Activated T-cell treated with anti-CD3 and anti-CD28 coated beads, Interleukin-2, amount 50 U/mL, for 24 hours (primary cell): ENCODE measurements around the gene COX10.
A peak's percentile ranks its signal among the peaks of the same experiment; 100 is the strongest.
"Not testable (repeated sequence)": the region's sequence is repeated elsewhere in the genome, so short reads cannot be mapped to it uniquely, and the experiment has no call there.

Experiments used
- DNase-seq: peaks from one replicate; pipeline ENCODE4 v3.0.0-alpha.2; 2020
- H3K27ac Mint-ChIP-seq: 2 replicates; pipeline ENCODE4 v1.8.0; 2020; ENCODE audit warnings: mild to moderate bottlenecking, mixed read lengths
- H3K27me3 Mint-ChIP-seq: 2 replicates; pipeline ENCODE4 v1.8.0; 2020; ENCODE audit warnings: mixed read lengths
- H3K36me3 Mint-ChIP-seq: 2 replicates; pipeline ENCODE4 v1.8.0; 2020; ENCODE audit warnings: low read depth, mixed read lengths
- H3K4me1 Mint-ChIP-seq: 2 replicates; pipeline ENCODE4 v1.8.0; 2020; ENCODE audit warnings: low read depth, mixed read lengths
- H3K4me3 Mint-ChIP-seq: 2 replicates; pipeline ENCODE4 v1.8.0; 2020; ENCODE audit warnings: mild to moderate bottlenecking, moderate library complexity, mixed read lengths
- H3K9me3 Mint-ChIP-seq: 2 replicates; pipeline ENCODE4 v1.8.0; 2020; ENCODE audit warnings: mixed read lengths

The COX10 gene

DNA sequence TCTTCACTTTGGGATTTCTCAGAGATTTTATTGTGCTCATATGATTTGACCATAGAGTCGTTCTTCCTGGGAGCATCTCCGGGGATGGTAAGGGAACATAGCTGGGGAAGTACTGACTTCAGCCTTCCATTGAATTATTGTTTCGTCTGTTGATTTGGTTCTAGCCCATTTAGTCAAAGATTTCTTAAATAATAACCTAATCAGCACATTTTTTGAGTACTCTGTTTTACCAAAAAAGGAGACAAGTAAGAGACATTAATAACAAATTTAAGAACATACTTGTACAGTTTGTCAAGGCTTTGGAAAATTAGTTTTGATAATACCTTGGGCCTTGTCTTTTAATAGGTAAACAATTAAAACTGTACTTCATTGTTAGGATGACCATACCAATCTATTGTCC, 89.4 kb downstream of the COX10 start:
- no peak for DNase-seq
- Mint-ChIP-seq H3K9me3 (no peaks in the 10 kb centered on the region), H3K4me1 (peaks cover 30% of the 10 kb centered on the region), H3K27me3 (no peaks in the 10 kb centered on the region), H3K4me3 (no peak overlapping the region), H3K36me3 (peaks cover 53% of the 10 kb centered on the region), H3K27ac (no peak overlapping the region)

DNA sequence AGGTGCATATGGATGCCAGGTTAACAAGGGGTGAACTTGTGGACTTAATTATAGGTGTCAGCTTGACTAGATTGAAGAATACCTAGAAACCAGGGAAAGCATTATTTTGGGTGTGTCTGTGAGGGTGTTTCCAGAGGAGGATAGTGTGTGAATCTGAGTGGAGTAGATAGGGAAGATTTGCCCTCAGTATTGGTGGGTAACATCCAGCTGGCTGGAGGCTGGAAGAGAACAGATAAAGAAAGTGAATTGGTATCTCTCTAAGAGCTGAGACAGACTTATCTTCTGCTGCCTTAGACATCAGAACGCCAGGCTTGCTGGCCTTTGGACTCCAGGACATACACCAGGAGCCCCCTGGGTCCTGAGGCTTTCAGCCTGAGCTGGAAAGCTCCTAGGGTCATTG, 92.1 kb downstream of the COX10 start:
- Mint-ChIP-seq H3K27me3 (no peaks in the 10 kb centered on the region), H3K36me3 (peaks cover 56% of the 10 kb centered on the region), H3K27ac (peak overlapping the region; percentile 22), H3K9me3 (no peaks in the 10 kb centered on the region), H3K4me3 (no peak overlapping the region), H3K4me1 (peaks cover 29% of the 10 kb centered on the region)
- DNase-seq = no peak

DNA sequence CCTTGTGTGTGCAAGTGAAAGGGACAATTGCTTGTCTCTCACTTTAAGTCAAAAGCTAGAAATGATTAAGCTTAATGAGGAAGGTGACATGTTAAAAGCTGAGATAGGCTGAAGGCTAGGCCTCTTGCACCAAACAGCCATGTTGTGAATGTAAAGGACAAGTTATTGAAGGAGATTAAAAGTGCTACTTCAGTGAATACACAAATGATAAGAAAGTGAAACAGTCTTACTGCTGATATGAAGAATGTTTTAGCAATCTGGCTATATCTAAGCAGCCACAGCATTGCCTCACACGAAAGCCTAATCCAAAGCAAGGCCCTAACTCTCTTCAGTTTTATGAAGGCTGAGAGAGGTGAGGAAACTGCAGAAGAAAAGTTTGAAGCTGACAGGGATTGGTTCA, 96.3 kb downstream of the COX10 start:
- peaks cover 22% of the 10 kb centered on the region for H3K9me3 Mint-ChIP-seq
- H3K4me3 Mint-ChIP-seq = no peak overlapping the region
- peaks cover 20% of the 10 kb centered on the region for H3K4me1 Mint-ChIP-seq
- DNase-seq = no peak
- H3K27ac Mint-ChIP-seq = no peak overlapping the region
- H3K27me3 Mint-ChIP-seq = no peaks in the 10 kb centered on the region
- peaks cover 81% of the 10 kb centered on the region for H3K36me3 Mint-ChIP-seq

DNA sequence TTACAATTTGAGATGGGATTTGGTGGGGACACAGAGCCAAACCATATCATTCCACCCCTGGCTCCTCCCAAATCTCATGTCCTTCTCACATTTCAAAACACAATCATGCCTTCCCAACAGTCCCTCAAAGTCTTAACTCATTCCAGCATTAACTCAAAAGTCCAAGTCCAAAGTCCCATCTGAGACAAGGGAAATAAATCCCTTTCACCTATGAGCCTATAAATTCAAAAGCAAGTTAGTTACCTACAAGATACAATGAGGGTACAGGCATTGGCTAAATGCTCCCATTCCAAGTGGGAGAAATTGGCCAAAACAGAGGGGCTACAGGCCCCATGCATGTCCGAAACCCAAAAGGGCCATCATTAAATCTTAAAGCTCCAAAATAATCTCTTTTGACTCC, 98.5 kb downstream of the COX10 start:
- not testable (repeated sequence) for H3K27ac Mint-ChIP-seq, H3K27me3 Mint-ChIP-seq, DNase-seq, H3K4me3 Mint-ChIP-seq
- Mint-ChIP-seq H3K4me1 (peaks cover 29% of the 10 kb centered on the region), H3K36me3 (peaks cover 63% of the 10 kb centered on the region), H3K9me3 (peaks cover 22% of the 10 kb centered on the region)

DNA sequence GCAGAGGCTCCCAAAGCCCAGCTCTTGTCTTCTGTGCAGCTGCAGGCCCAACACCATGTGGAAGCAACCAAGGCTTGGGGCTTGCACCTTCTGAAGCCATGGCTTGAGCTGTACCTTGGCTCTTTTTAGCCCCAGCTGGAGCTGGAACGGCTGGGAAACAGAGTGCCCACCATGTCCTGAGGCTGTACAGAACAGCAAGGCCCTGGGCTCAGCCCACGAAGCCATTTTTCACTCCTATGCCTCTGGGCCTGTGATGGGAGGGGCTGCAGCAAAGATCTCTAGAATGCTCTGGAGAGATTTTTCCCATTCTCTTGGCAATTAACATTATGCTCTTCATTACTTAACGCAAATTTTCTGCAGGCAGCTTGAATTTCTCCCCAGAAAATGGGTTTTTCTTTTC, 99.3 kb downstream of the COX10 start:
- no peak for DNase-seq
- Mint-ChIP-seq H3K27ac (no peak overlapping the region), H3K4me1 (peaks cover 33% of the 10 kb centered on the region), H3K4me3 (no peak overlapping the region), H3K36me3 (peaks cover 57% of the 10 kb centered on the region), H3K27me3 (no peaks in the 10 kb centered on the region), H3K9me3 (peaks cover 22% of the 10 kb centered on the region)

DNA sequence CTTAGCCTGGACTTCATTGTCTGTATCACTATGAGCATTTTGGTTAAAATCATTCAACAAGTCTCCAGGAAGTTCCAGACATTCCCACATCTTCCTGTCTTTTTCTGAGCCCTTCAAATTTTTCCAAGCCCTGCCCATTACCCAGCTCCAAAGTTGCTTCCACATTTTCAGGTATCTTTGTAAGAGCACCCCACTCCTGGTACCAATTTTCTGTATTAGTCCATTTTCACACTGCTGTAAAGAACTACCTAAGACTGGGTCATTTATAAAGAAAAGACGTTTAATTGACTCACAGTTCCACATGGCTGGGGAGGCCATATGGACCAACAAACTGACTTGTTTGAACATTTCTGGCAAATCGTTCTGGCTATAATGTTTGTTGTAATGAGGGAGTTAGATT, 100.0 kb downstream of the COX10 start:
- H3K27me3 Mint-ChIP-seq = no peaks in the 10 kb centered on the region
- no peak overlapping the region for H3K4me3 Mint-ChIP-seq
- H3K4me1 Mint-ChIP-seq = peaks cover 33% of the 10 kb centered on the region
- H3K9me3 Mint-ChIP-seq = peaks cover 22% of the 10 kb centered on the region
- peaks cover 55% of the 10 kb centered on the region for H3K36me3 Mint-ChIP-seq
- H3K27ac Mint-ChIP-seq = no peak overlapping the region
- no peak for DNase-seq

DNA sequence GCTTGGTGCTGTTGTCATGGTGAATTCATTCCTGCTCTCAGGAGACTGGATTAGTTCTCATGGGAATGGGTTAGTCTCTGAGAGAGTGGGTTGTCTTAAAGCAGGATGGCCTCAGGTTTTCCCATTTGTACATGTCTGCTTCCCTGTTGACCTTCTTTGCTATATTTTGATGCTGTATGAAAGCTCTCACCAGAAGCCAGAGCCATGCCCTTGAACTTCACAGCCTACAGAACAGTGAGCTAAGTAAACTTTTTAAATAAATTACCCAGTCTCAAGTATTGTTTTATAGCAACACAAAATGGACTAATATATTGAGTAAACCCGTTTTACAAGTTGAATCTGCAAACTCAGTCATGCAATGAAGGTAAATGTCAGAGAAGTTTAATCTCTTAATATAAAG, 100.6 kb downstream of the COX10 start:
- no peak for DNase-seq
- Mint-ChIP-seq H3K4me3 (no peak overlapping the region), H3K36me3 (peaks cover 52% of the 10 kb centered on the region), H3K27me3 (no peaks in the 10 kb centered on the region), H3K9me3 (peaks cover 22% of the 10 kb centered on the region), H3K27ac (no peak overlapping the region), H3K4me1 (peaks cover 28% of the 10 kb centered on the region)

DNA sequence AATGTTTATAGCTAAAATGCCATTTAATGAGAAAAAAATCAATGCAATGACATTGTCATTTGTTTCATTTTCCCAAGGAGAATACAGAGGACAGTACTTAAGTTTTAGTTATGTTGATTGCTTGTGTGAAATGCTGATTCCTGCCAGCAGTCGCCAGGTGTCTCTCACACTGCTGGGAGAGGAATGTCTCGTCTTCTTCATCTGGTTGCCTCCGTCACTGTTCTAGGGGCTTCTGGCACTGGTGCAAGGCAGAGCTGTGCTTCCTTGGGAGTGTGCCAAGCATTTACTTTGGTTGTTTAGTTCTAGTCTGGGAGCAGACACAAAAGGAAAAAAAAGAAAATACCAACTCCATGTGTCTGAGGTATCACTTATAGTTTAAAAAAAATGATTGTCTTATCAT, 107.7 kb downstream of the COX10 start:
- not testable (repeated sequence) for H3K4me1 Mint-ChIP-seq, DNase-seq, H3K4me3 Mint-ChIP-seq, H3K27ac Mint-ChIP-seq, H3K27me3 Mint-ChIP-seq, H3K9me3 Mint-ChIP-seq
- peaks cover 10% of the 10 kb centered on the region for H3K36me3 Mint-ChIP-seq

DNA sequence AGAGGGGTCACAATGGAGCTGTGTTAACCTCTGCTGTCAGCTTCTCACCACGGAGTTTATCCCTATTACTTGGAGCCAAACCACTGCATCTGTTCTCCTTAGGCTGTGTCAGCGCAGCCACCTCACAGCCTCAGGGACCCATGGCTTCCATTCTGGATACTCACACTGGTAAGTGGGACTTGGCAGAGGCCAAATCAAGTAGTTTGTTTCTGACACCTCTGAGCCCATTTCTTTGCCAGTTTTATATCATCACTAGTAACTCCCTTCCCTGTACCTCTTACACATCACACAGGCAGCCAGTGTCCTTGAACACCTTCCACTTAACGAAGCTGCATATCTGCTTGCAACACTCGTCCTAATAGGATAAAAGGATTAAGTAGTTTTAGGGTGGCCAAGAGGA, 108.5 kb downstream of the COX10 start:
- not testable (repeated sequence) for H3K4me3 Mint-ChIP-seq, H3K27me3 Mint-ChIP-seq, H3K9me3 Mint-ChIP-seq, DNase-seq, H3K4me1 Mint-ChIP-seq, H3K36me3 Mint-ChIP-seq, H3K27ac Mint-ChIP-seq

DNA sequence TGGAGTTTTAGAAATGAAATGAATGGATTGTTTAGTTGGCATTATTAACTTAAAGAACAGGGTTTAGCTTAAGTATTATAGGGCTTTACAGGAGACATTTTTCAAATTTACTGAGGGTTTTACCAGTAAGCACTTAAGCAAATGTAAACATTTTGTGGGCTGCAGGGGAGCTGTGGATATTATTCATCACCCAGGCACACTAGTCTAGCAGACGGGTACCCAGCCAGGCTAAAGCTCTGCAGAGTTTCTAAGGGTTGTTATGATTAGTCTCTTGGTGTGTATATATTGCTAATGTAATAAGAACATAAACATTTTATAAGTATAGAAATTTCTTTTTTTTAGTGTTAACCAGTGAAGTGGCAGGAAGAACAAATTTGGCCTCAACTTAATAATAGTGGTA, 110.6 kb downstream of the COX10 start:
- not testable (repeated sequence) for H3K27me3 Mint-ChIP-seq, H3K4me3 Mint-ChIP-seq, H3K9me3 Mint-ChIP-seq, H3K36me3 Mint-ChIP-seq, H3K4me1 Mint-ChIP-seq, H3K27ac Mint-ChIP-seq, DNase-seq

DNA sequence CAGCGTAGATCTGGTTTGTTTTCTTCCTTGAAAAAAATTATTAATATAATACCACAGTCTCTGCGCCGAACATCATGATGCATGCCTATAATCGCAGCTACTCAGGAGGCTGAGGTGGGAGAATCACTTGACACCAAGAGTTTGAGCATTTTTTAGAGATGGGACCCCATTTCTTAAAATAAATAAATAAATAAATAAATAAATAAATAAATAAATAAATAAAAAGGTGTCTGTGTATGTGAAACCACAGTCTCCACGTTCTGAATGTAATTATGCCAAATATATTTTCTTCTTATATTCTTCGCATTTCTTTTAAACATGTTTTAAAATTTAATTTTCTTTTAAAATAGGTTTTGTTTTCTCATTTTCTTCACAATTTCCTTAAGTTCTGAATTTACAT, 112.8 kb downstream of the COX10 start:
- not testable (repeated sequence) for H3K9me3 Mint-ChIP-seq, DNase-seq, H3K27me3 Mint-ChIP-seq, H3K4me3 Mint-ChIP-seq, H3K27ac Mint-ChIP-seq, H3K36me3 Mint-ChIP-seq
- peaks cover 12% of the 10 kb centered on the region for H3K4me1 Mint-ChIP-seq

DNA sequence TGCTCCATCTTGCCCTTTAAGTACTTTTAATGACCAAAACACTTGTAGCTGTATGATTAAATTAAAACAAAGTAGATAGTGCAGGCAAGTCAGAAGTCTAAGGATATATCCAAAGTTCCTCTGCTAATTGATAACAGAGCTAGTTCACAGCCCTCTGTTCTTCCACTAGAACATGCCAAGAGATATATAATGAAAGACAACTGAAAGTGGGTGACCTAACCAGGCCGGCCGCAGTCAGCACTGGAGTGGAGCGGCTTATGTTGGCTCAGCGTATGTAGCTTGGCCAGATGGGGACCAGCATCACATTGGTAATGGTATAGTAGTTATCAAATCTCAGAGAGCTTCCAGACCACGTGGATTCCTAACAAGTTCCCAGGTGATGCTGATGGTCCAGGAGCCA, 115.2 kb downstream of the COX10 start:
- not testable (repeated sequence) for H3K4me3 Mint-ChIP-seq, H3K36me3 Mint-ChIP-seq, H3K9me3 Mint-ChIP-seq, H3K27ac Mint-ChIP-seq, DNase-seq, H3K27me3 Mint-ChIP-seq
- peaks cover 18% of the 10 kb centered on the region for H3K4me1 Mint-ChIP-seq

DNA sequence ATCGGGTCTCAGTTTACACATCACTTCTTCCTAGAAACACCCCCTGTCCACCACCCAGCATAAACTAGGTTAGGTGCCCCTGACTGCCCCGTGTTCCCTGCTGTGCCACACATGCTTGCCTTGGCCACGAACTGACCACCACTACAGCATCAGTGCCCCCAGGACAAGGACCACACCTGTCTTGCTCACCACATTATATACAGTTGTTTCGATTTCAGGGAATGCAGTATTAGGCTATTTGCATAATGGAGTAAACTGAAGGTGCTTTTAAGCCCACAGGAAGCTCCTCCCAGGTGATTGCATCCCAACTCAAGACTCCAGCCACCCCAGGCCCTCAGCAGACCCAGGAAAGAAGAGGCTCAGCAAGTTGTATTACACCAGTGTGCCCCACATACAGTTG, 117.1 kb downstream of the COX10 start:
- H3K36me3 Mint-ChIP-seq, H3K27ac Mint-ChIP-seq, H3K4me3 Mint-ChIP-seq, DNase-seq, H3K27me3 Mint-ChIP-seq, H3K9me3 Mint-ChIP-seq: not testable (repeated sequence)
- peaks cover 32% of the 10 kb centered on the region for H3K4me1 Mint-ChIP-seq

DNA sequence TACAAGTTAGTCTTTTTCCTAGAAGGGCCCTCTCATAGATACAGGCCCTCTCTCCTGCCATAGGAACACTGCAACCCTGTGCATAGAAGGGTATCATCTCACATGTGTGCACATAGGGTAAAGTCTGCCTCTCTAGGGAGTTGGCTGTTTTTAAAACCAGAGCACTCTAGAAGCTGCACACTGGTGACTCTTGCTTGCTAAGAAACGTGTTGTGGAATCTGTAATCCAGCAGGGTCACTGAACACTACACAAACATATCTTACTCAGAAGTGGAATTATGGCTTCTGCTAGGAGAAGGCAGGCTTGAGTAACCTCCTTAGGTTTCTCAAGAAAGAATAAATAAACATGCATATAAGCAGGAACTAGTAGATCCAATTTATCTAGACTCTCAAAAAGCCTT, 121.5 kb downstream of the COX10 start:
- H3K9me3 Mint-ChIP-seq, H3K4me3 Mint-ChIP-seq, H3K27ac Mint-ChIP-seq, H3K27me3 Mint-ChIP-seq, DNase-seq: not testable (repeated sequence)
- Mint-ChIP-seq H3K4me1 (peaks cover 55% of the 10 kb centered on the region), H3K36me3 (peaks cover 22% of the 10 kb centered on the region)

DNA sequence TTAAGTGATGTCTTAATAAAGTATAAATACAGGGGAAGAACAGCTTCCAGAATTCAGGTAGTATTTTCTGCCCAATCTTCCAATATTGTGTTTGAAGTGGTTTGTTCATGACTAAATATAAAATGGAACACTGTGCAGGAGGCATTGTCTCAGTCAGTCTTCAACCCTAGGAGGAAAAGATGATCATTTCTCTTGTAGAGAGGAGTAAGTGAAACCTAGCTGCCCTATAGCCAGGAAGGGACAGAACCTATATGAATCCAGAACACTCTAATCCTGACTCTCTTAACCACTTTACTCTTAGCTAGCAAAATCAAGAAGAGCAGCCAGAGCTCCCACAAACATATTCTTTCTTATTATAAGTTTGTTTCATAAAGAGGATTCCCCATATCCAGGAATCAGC, 122.2 kb downstream of the COX10 start:
- H3K27me3 Mint-ChIP-seq, H3K9me3 Mint-ChIP-seq, H3K4me3 Mint-ChIP-seq, H3K27ac Mint-ChIP-seq, DNase-seq: not testable (repeated sequence)
- peaks cover 58% of the 10 kb centered on the region for H3K4me1 Mint-ChIP-seq
- H3K36me3 Mint-ChIP-seq = peaks cover 29% of the 10 kb centered on the region

DNA sequence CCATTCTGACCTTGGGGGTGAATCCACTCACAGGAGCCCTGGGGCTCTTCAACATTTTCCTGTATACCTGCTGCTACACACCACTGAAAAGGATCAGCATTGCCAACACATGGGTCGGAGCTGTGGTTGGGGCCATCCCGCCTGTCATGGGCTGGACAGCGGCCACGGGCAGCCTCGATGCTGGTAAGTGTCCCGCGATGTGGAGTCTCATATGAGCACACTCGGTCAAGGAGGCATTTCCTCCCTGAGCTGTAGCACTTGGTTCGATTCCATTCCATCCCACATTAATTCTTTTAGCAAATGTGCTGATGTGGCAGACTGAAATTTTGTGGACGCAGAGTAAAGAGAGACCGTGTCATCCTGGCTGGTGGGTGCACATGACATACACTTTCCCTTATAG, 122.7 kb downstream of the COX10 start:
- H3K9me3 Mint-ChIP-seq, H3K27me3 Mint-ChIP-seq, DNase-seq, H3K4me3 Mint-ChIP-seq: not testable (repeated sequence)
- H3K36me3 Mint-ChIP-seq = peaks cover 35% of the 10 kb centered on the region
- H3K4me1 Mint-ChIP-seq = peaks cover 61% of the 10 kb centered on the region
- H3K27ac Mint-ChIP-seq = peak overlapping the region; percentile 81
